Activated T-helper 2 cell treated with anti-CD3 and anti-CD28 coated beads, Interferon-gamma antibody, Interleukin-2, Interleukin-4, amounts not matched to agents 10 μg/mL and 5 μg/mL and 100 μg/mL, durations not matched to agents 14 hours and 24 hours and 36 hours (primary cell): ENCODE data around the gene GATC. TPM values are rescaled to one million over a fixed set of nuclear protein-coding genes. Genes with fewer than 3 reads are reported as not detected.
A peak's percentile ranks its signal among the peaks of the same experiment; 100 is the strongest.
"Not testable (repeated sequence)": the region's sequence is repeated elsewhere in the genome, so short reads cannot be mapped to it uniquely, and the experiment has no call there.

Source experiments
- DNase-seq: peaks from one replicate; pipeline ENCODE4 v3.0.0; 2021; ENCODE audit warnings: low spot score
- H3K27ac Mint-ChIP-seq: one replicate; pipeline ENCODE4 v1.8.0; 2021; ENCODE audit warnings: mixed read lengths
- H3K27me3 Mint-ChIP-seq: one replicate; pipeline ENCODE4 v1.8.0; 2021; ENCODE audit warnings: low read depth, mixed read lengths
- H3K36me3 Mint-ChIP-seq: one replicate; pipeline ENCODE4 v1.8.0; 2021; ENCODE audit warnings: low read depth, mixed read lengths
- H3K4me1 Mint-ChIP-seq: one replicate; pipeline ENCODE4 v1.8.0; 2021; ENCODE audit warnings: low read depth, mixed read lengths
- H3K4me3 Mint-ChIP-seq: one replicate; pipeline ENCODE4 v1.8.0; 2021; ENCODE audit warnings: low read depth, mild to moderate bottlenecking, moderate library complexity, mixed read lengths
- H3K9me3 Mint-ChIP-seq: one replicate; pipeline ENCODE4 v1.8.0; 2021; ENCODE audit warnings: mixed read lengths
- intact Hi-C: fragments of 100-400 bp; cut with micrococcal nuclease; formaldehyde crosslinking; loops from one replicate; pipeline ENCODE4 v1.15.1; 2023
- total RNA-seq: library from RNA; stranded (reverse); gene quantifications from 2 replicates; pipeline ENCODE4 v1.2.3, GENCODE V29; 2022

The GATC gene
- total RNA-seq, 1 donor from 2014 or later = 30.4 TPM

DNA sequence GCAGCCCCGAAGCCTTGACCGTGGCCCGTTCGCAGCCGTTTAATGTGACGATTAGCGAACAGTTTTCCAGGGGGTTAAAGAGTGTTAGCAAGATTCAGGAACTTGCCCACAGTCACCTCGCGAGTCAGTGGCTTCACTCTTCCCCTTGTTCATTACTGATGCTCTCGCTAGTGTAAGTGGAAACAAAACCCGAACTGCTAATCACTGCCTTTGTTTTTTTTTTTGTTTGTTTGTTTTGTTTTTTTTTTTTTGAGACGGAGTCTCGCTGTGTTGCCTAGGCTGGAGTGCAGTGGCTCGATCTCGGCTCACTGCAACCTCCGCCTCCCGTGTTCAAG lies 567 bp downstream of the GATC start:
- DNase-seq, H3K9me3 Mint-ChIP-seq, H3K27me3 Mint-ChIP-seq: not testable (repeated sequence)
- peaks cover 55% of the 10 kb centered on the region for H3K36me3 Mint-ChIP-seq
- H3K4me1 Mint-ChIP-seq = peaks cover 17% of the 10 kb centered on the region
- H3K4me3 Mint-ChIP-seq = peak overlapping the region; percentile 98
- H3K27ac Mint-ChIP-seq = peak overlapping the region; percentile 98
- intact Hi-C loops = loop anchor here (1.0 to 5.0 kb wide), 4 partner anchors 9 to 82 kb away; partner anchors contain the start of genes COQ5, COX6A1, DYNLL1 and SRSF9

DNA sequence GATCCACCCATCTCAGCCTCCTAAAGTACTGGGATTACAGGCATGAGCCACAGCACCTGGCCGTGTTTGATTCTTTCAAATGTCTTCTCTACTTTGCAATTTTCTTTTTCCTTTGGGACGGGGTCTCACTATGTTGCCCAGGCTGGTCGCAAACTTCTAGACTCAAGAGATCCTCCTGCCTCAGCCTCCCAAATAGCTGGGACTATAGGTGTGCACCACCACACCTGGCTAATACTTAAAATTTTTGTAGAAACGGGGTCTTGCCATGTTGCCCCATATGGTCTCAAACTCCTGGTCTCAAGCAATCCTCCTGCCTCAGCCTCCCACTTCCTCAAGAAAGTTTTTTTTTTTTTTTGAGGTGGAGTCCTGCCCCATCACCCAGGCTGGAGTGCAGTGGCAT lies 1.7 kb downstream of the GATC start:
- intact Hi-C loops = loop anchor here (5.0 kb wide), 1 partner anchor 49 kb away; the partner anchor contains the start of gene DYNLL1
- no peaks in the 10 kb centered on the region for H3K9me3 Mint-ChIP-seq
- H3K27me3 Mint-ChIP-seq = peaks cover 1% of the 10 kb centered on the region
- peaks cover 56% of the 10 kb centered on the region for H3K36me3 Mint-ChIP-seq
- H3K4me3 Mint-ChIP-seq = peak overlapping the region; percentile 98
- no peak for DNase-seq
- H3K4me1 Mint-ChIP-seq = peaks cover 17% of the 10 kb centered on the region
- H3K27ac Mint-ChIP-seq = peak overlapping the region; percentile 98

DNA sequence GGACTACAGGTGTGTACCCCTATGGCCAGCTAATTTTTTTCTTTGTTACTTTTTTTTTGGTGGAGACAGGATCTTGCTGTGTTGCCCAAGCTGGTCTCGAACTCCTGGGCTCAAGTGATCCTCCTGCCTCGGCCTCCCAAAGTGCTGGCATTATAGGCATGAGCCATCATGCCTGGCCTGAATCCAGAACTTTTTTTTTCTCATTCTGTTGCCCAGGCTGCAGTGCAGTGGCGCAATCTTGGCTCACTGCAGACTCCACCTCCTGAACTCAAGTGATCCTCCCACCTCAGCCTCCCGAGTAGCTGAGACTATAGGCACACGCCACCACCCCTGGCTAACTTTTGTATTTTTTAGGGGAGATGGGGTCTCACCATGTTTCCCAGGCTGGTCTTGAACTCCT lies 6.3 kb downstream of the GATC start:
- intact Hi-C loops, H3K9me3 Mint-ChIP-seq, H3K27me3 Mint-ChIP-seq, DNase-seq, H3K4me1 Mint-ChIP-seq, H3K4me3 Mint-ChIP-seq, H3K27ac Mint-ChIP-seq: not testable (repeated sequence)
- H3K36me3 Mint-ChIP-seq = peaks cover 60% of the 10 kb centered on the region

GRCh38 chr12:120453060-120453750 lies 7.0 kb downstream of the GATC start:
- intact Hi-C loops = no loop called here
- H3K4me3 Mint-ChIP-seq = no peak overlapping the region
- H3K36me3 Mint-ChIP-seq = peaks cover 56% of the 10 kb centered on the region
- peaks cover 2% of the 10 kb centered on the region for H3K4me1 Mint-ChIP-seq
- no peaks in the 10 kb centered on the region for H3K27me3 Mint-ChIP-seq
- H3K9me3 Mint-ChIP-seq = no peaks in the 10 kb centered on the region
- no peak for DNase-seq
- H3K27ac Mint-ChIP-seq = no peak overlapping the region

- no peak overlapping the region for H3K27ac Mint-ChIP-seq
- no peak for DNase-seq
- no peaks in the 10 kb centered on the region for H3K9me3 Mint-ChIP-seq
- intact Hi-C loops = no loop called here
- H3K36me3 Mint-ChIP-seq = peaks cover 59% of the 10 kb centered on the region
- H3K4me1 Mint-ChIP-seq = peaks cover 2% of the 10 kb centered on the region
- no peaks in the 10 kb centered on the region for H3K27me3 Mint-ChIP-seq
- H3K4me3 Mint-ChIP-seq = no peak overlapping the region
Measured at GRCh38 chr12:120453977-120454376, 7.7 kb downstream of the GATC start.

DNA sequence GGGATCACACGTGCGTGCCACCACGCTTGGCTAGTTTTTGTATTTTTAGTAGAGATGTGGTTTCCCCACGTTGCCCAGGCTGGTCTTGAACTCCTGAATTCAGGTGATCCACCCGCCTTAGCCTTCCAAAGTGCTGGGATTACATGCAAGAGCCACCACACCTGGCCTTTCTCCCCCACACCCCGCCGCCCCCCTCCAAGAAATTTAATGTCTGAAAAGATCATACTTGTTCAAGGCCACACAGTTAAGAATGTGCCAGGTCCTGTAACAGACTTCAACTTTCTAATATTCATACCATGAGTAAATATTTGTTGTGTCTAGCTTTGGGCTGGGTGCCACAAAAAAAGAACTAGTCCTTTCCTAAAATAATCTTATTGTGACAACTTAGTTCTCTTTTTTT lies 9.1 kb downstream of the GATC start:
- H3K36me3 Mint-ChIP-seq = peaks cover 60% of the 10 kb centered on the region
- no peaks in the 10 kb centered on the region for H3K9me3 Mint-ChIP-seq
- H3K4me1 Mint-ChIP-seq = peaks cover 4% of the 10 kb centered on the region
- intact Hi-C loops = no loop called here
- DNase-seq = no peak
- no peak overlapping the region for H3K4me3 Mint-ChIP-seq
- no peak overlapping the region for H3K27ac Mint-ChIP-seq
- H3K27me3 Mint-ChIP-seq = no peaks in the 10 kb centered on the region

- Mint-ChIP-seq H3K4me3 (no peak overlapping the region), H3K27me3 (no peaks in the 10 kb centered on the region), H3K27ac (no peak overlapping the region), H3K36me3 (peaks cover 64% of the 10 kb centered on the region), H3K9me3 (no peaks in the 10 kb centered on the region), H3K4me1 (peaks cover 4% of the 10 kb centered on the region)
- DNase-seq = no peak
- intact Hi-C loops = no loop called here
Measured at GRCh38 chr12:120457133-120457532, 10.9 kb downstream of the GATC start.

- intact Hi-C loops = no loop called here
- H3K27me3 Mint-ChIP-seq = no peaks in the 10 kb centered on the region
Measured at GRCh38 chr12:120460157-120460556, 13.9 kb downstream of the GATC start.

GRCh38 chr12:120462099-120462640 lies 15.9 kb downstream of the GATC start:
- peaks cover 16% of the 10 kb centered on the region for H3K4me1 Mint-ChIP-seq
- no peak overlapping the region for H3K4me3 Mint-ChIP-seq
- intact Hi-C loops = no loop called here
- no peaks in the 10 kb centered on the region for H3K9me3 Mint-ChIP-seq
- no peaks in the 10 kb centered on the region for H3K27me3 Mint-ChIP-seq
- H3K27ac Mint-ChIP-seq = no peak overlapping the region
- H3K36me3 Mint-ChIP-seq = peaks cover 78% of the 10 kb centered on the region
- DNase-seq = no peak

More at GRCh38 chr12:120460157-120460556, 13.9 kb downstream of the GATC start:
- no peaks in the 10 kb centered on the region for H3K9me3 Mint-ChIP-seq
- H3K36me3 Mint-ChIP-seq = peaks cover 79% of the 10 kb centered on the region
- peaks cover 2% of the 10 kb centered on the region for H3K4me1 Mint-ChIP-seq
- no peak for DNase-seq
- no peak overlapping the region for H3K27ac Mint-ChIP-seq
- H3K4me3 Mint-ChIP-seq = no peak overlapping the region

GRCh38 chr12:120463712-120464111 lies 17.5 kb downstream of the GATC start:
- Mint-ChIP-seq H3K27me3 (no peaks in the 10 kb centered on the region), H3K4me1 (peaks cover 25% of the 10 kb centered on the region), H3K4me3 (no peak overlapping the region), H3K36me3 (peaks cover 82% of the 10 kb centered on the region), H3K27ac (no peak overlapping the region), H3K9me3 (no peaks in the 10 kb centered on the region)
- intact Hi-C loops = no loop called here
- DNase-seq = no peak

- Mint-ChIP-seq H3K27me3 (no peaks in the 10 kb centered on the region), H3K4me1 (peaks cover 26% of the 10 kb centered on the region), H3K9me3 (no peaks in the 10 kb centered on the region), H3K27ac (peak overlapping the region; percentile 12), H3K36me3 (peaks cover 68% of the 10 kb centered on the region), H3K4me3 (no peak overlapping the region)
- DNase-seq = no peak
- intact Hi-C loops = no loop called here
Measured at GRCh38 chr12:120465756-120466155, 19.5 kb downstream of the GATC start.

DNA sequence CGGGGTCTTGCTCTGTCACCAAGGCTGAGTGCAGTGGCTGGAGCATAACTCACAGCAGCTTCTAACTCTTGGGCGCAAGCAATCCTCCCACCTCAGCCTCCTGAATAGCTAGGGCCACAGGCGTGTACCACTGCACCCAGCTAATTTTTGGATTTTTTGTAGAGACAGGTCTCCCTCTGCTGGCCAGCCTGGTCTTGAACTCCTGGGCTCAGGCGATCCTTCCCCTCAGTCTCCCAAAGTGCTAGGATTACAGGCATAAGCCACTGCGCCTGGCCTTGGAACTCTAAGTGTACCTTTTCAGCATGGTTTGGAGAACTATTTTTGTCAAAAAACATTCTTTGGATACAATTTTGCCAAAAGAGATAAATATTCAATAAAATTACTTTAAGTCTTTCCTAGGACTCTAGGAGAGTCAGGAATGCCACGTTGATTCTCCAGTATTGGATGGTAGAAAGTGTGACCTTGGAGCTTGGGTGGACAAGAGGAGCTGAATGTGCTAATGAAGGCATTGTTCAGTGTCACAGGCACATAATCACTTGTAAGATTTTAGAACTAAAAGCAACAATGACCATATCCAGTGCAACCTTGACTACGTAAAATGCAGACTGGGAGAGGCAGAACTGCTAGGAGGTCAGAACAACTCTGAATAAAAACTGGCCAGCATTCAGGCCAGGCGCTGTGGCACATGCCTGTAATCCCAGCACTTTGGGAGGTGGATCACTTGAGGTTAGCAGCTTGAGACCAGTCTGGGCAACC lies 20.5 kb downstream of the GATC start:
- Mint-ChIP-seq H3K27ac (no peak overlapping the region), H3K9me3 (no peaks in the 10 kb centered on the region), H3K27me3 (no peaks in the 10 kb centered on the region), H3K4me1 (peaks cover 33% of the 10 kb centered on the region), H3K36me3 (peaks cover 63% of the 10 kb centered on the region), H3K4me3 (peak overlapping the region; percentile 95)
- DNase-seq = no peak
- intact Hi-C loops = no loop called here

DNA sequence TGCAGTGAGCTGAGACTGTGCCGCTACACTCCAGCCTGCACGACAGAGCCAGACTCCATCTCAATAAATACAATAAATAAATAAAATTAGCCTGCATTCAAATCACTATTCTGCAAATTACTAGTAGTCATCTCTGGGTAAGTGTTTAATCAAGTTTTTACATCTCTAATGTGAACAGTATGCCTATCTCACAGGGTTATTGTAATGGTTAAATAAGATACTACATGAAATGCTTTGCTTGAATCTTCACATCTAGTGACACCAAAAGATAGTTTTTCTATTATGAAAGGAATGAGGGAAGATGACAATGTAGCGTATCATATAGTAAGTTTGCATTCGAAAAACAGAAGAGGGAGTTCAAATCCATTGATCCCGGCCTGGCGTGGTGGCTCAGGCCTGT lies 21.2 kb downstream of the GATC start:
- H3K27me3 Mint-ChIP-seq = no peaks in the 10 kb centered on the region
- intact Hi-C loops = no loop called here
- H3K4me1 Mint-ChIP-seq = peaks cover 36% of the 10 kb centered on the region
- H3K27ac Mint-ChIP-seq = peak overlapping the region; percentile 6
- H3K36me3 Mint-ChIP-seq = peaks cover 56% of the 10 kb centered on the region
- H3K9me3 Mint-ChIP-seq = no peaks in the 10 kb centered on the region
- no peak for DNase-seq
- peak overlapping the region; percentile 95 for H3K4me3 Mint-ChIP-seq
